ENCODE measurements around the gene CUL5. TPM values are rescaled to one million over a fixed set of nuclear protein-coding genes. Genes with fewer than 3 reads are reported as not detected.
"Not testable (repeated sequence)": the region's sequence is repeated elsewhere in the genome, so short reads cannot be mapped to it uniquely, and the experiment has no call there.

CUL5 gene
- polyA plus RNA-seq, 2 of the 4 experiments (the other 2 are of a cell fraction): 9.7 to 24.3 TPM

DNA sequence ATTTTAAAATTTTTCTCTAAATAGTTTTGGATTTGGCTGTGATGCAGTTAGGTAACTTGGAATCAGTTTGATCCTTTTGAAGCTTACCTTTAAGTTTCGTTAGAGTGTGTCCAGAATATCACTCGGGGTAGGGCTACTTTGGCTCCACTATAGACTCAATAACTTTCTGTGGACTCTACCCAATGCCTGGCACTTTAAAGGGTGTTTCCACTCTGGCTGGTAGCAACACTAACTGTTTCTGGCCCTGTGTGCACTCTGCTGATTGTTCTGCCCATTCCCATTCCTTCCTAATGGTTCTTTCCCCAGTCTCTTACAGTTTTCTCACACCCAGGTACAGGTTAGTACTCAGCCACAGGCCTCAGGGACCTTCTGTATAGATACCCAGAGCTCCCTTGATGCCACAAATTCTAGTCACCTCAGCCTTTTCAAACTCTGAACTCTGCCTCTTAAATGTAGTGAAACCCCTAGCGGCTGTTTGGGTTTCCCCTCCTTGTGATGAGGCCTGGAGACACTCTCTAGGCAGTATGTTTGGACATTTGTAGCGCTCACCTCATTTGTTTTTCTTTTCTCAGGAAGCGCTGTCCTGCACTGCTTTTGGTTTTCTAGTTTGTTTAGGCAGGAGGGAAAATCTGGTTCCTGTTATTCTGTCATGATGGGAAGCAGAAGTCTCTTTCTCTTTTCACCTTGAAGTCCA is 16.8 kb downstream of the CUL5 start:
- Histone ChIP-seq H3K4me1 (no peaks in the 10 kb centered on the region), H3K4me2 (no peak overlapping the region), H3K9me3 (no peaks in the 10 kb centered on the region), H3K27ac (no peak overlapping the region), H3K4me3 (no peak overlapping the region)
- no peak for DNase-seq (ENCODE audit: low read depth in 1 of 2, low spot score in 1 of 2)
- no peak for FAIRE-seq
- CTCF ChIA-PET: no interaction called here
- ATAC-seq: no peak
- 69% methylated on average over 5 of the region's 5 CpGs for WGBS (ENCODE audit: missing lambda C conversion rate)
- POLR2A ChIA-PET: no interaction called here
- no peak for TF ChIP-seq MYC (IDR thresholded peaks at IDR 0.05; ENCODE audit: borderline replicate concordance, low read length)

DNA sequence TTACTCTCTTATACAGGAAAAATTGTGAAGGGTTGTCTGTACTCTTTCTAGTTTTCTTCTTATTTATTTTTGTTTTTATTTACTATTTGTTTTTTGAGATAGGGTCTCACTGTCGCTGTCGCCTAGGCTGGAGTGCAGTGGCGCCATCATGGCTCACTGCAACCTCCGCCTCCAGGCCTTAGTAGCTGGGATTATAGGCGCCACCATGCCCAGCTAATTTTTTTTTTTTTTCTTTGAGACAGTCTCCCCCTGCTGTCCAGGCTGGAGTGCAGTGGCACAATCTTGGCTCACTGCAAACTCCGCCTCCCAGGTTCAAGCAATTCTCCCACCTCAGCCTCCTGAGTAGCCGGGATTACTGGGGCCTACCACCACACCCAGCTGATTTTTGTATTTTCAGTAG is 18.4 kb downstream of the CUL5 start:
- no peak overlapping the region for H3K4me3 ChIP-seq
- 90% methylated on average over 7 of the region's 7 CpGs for WGBS (ENCODE audit: missing lambda C conversion rate)
- TF ChIP-seq, protein P1, sequence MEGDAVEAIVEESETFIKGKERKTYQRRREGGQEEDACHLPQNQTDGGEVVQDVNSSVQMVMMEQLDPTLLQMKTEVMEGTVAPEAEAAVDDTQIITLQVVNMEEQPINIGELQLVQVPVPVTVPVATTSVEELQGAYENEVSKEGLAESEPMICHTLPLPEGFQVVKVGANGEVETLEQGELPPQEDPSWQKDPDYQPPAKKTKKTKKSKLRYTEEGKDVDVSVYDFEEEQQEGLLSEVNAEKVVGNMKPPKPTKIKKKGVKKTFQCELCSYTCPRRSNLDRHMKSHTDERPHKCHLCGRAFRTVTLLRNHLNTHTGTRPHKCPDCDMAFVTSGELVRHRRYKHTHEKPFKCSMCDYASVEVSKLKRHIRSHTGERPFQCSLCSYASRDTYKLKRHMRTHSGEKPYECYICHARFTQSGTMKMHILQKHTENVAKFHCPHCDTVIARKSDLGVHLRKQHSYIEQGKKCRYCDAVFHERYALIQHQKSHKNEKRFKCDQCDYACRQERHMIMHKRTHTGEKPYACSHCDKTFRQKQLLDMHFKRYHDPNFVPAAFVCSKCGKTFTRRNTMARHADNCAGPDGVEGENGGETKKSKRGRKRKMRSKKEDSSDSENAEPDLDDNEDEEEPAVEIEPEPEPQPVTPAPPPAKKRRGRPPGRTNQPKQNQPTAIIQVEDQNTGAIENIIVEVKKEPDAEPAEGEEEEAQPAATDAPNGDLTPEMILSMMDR (IDR thresholded peaks at IDR 0.05): 0 out of 3 replicates have a peak, but pooled peaks have one; percentile 12
- TF ChIP-seq RNF2 (IDR thresholded peaks at IDR 0.05; ENCODE audit: borderline replicate concordance, low read depth): no peak
- no peak overlapping the region for H3K4me2 ChIP-seq
- CTCF ChIA-PET: interaction anchor here (0.8 kb wide), 1 partner anchor 18 kb away, joined by 3 read pairs; the partner anchor contains the start of gene CUL5
- no peaks in the 10 kb centered on the region for H3K4me1 ChIP-seq
- no peaks in the 10 kb centered on the region for H3K9me3 ChIP-seq
- DNase-seq (ENCODE audit: low read depth in 1 of 2, low spot score in 1 of 2): peak in 1 of 2 experiments; percentile 13
- no peak for FAIRE-seq
- peak in 1 of 2 experiments; percentile 71; a peak in 3 of 6 replicates for ATAC-seq
- H3K27ac ChIP-seq: no peak overlapping the region
- POLR2A ChIA-PET: interaction anchor here (0.7 to 0.9 kb wide), 2 partner anchors 19 to 59 kb away, joined by 4 read pairs; partner anchors contain the start of gene CUL5

DNA sequence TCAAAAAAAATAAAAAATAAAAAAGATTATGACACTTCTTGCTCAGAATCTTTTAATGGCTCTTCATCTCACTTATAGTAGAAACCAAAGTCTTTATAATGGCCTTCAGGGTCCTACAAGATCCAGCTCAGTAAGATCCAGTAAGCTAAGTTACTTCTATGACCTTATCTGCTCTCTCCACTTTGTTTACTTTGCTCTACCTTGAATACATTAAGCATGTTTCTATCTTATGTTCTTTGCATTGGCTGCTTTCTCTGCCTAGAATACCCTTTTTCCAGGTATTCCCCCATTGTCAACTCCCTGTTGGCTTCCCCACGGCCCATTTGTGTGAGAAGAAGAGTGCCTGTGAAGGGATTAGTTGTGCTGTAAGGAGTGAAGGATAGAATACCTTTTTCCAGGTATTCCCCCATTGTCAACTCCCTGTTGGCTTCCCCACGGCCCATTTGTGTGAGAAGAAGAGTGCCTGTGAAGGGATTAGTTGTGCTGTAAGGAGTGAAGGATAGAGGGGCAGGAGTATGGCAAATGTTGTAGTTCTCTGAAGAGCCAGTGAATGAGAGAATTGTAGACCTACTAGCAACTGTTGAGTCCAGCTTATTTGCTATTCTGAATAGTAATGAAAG is 20.2 kb downstream of the CUL5 start:
- FAIRE-seq: not testable (repeated sequence)

DNA sequence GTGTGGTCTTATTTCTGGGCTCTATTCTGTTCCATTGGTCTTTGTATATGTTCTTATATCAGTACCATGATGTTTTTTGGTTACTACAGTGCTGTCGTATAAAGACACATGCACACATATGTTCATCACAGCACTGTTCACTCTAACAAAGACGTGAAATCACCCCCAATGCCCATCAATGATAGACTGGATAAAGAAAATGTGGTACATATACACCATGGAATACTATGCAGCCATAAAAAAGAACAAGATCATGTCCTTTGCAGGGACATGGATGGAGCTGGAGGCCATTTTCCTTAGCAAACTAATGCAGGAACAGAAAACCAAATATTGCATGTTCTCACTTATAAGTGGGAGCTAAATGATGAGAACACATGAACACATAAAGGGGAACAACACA is 22.9 kb downstream of the CUL5 start:
- H3K4me2 ChIP-seq; H3K27ac ChIP-seq; H3K4me1 ChIP-seq; DNase-seq (ENCODE audit: low read depth in 1 of 2, low spot score in 1 of 2); CTCF ChIA-PET; ATAC-seq; FAIRE-seq; H3K9me3 ChIP-seq; H3K4me3 ChIP-seq; POLR2A ChIA-PET: not testable (repeated sequence)
- WGBS (ENCODE audit: missing lambda C conversion rate): 96% methylated on average over 2 of the region's 2 CpGs

More for the DNA sequence above, 20.2 kb downstream of the CUL5 start:
- ATAC-seq; DNase-seq (ENCODE audit: low read depth in 1 of 2, low spot score in 1 of 2); H3K4me3 ChIP-seq; H3K27ac ChIP-seq; H3K4me2 ChIP-seq; H3K4me1 ChIP-seq; H3K9me3 ChIP-seq; POLR2A ChIA-PET; CTCF ChIA-PET: not testable (repeated sequence)
- WGBS (ENCODE audit: missing lambda C conversion rate): 95% methylated on average over 2 of the region's 2 CpGs

DNA sequence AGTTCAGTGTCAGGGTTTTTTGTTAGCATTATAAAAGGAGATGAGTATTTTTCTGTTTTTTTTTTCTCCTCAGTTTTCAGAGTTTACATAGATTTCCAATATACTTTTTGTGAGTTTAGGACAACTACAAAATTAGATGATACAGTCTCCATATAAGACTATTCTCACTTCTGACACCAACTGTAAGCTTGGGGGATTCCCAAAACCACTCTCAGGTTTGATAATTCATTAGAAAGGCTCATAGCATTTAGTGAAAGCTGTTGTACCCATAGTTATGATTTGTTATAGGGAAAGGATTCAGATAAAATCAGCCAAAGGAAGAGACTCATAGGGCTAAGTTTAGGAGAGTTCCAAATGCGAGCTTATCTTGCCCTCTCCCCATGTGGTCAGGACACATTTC is 24.1 kb downstream of the CUL5 start:
- H3K4me2 ChIP-seq: no peak overlapping the region
- no peaks in the 10 kb centered on the region for H3K4me1 ChIP-seq
- ATAC-seq: no peak
- no peaks in the 10 kb centered on the region for H3K9me3 ChIP-seq
- TF ChIP-seq TP53 (CRISPR knock-in tag; IDR thresholded peaks at IDR 0.05): no peak
- no peak for TF ChIP-seq POLR2AphosphoS2 (conservative IDR thresholded peaks at IDR 0.05; ENCODE audit: low read length)
- ChIA-PET POLR2A (no interaction called here), CTCF (no interaction called here)
- H3K4me3 ChIP-seq: no peak overlapping the region
- no peak for FAIRE-seq
- H3K27ac ChIP-seq: no peak overlapping the region
- WGBS (ENCODE audit: missing lambda C conversion rate): 94% methylated on average over 1 of the region's 1 CpG
- DNase-seq (ENCODE audit: low read depth in 1 of 2, low spot score in 1 of 2): no peak

DNA sequence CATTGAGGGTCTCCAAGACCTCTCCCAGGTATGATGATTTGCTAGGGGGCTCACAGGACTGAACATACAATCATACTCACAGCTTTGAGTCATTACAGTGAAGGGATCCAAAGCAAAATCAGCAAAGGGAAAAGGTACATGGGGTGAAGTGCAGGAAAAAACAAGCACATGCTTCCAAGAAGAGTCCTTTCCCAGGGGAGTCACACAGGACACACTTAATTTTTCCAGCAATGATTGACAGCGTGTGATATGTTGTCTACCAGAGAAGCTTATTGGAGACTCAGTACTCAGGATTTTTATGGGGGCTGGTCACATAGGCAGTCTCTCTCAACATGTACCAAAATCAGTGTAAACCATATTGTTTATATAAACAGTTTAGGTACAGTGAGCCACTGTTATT is 25.3 kb downstream of the CUL5 start:
- ChIA-PET POLR2A (no interaction called here), CTCF (interaction anchor here (1.4 kb wide), 1 partner anchor 34 kb away, joined by 3 read pairs; no protein-coding TSS in a partner anchor)
- Histone ChIP-seq H3K4me1 (no peaks in the 10 kb centered on the region), H3K4me2 (no peak overlapping the region), H3K9me3 (no peaks in the 10 kb centered on the region), H3K27ac (no peak overlapping the region), H3K4me3 (no peak overlapping the region)
- no peak for DNase-seq (ENCODE audit: low read depth in 1 of 2, low spot score in 1 of 2)
- no peak for ATAC-seq
- no peak for FAIRE-seq
- WGBS (ENCODE audit: missing lambda C conversion rate): 89% methylated on average over 1 of the region's 1 CpG
- TF ChIP-seq, protein P2, sequence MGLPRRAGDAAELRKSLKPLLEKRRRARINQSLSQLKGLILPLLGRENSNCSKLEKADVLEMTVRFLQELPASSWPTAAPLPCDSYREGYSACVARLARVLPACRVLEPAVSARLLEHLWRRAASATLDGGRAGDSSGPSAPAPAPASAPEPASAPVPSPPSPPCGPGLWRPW (IDR thresholded peaks at IDR 0.05): no peak
- TF ChIP-seq MYC (IDR thresholded peaks at IDR 0.05; ENCODE audit: borderline replicate concordance, low read length) (no peak), PHF8 (IDR thresholded peaks at IDR 0.05; ENCODE audit: borderline replicate concordance, low read depth) (no peak), ZSCAN20 (CRISPR knock-in tag; IDR thresholded peaks at IDR 0.05) (no peak), JUN (IDR thresholded peaks at IDR 0.05) (no peak), FOSB (CRISPR knock-in tag; IDR thresholded peaks at IDR 0.05) (no peak), POLR2A (IDR thresholded peaks at IDR 0.05; ENCODE audit: low read length) (no peak), CHD4 (IDR thresholded peaks at IDR 0.05; ENCODE audit: borderline replicate concordance) (no peak), RARB (CRISPR knock-in tag; IDR thresholded peaks at IDR 0.05) (no peak)
- TF ChIP-seq, protein P3, sequence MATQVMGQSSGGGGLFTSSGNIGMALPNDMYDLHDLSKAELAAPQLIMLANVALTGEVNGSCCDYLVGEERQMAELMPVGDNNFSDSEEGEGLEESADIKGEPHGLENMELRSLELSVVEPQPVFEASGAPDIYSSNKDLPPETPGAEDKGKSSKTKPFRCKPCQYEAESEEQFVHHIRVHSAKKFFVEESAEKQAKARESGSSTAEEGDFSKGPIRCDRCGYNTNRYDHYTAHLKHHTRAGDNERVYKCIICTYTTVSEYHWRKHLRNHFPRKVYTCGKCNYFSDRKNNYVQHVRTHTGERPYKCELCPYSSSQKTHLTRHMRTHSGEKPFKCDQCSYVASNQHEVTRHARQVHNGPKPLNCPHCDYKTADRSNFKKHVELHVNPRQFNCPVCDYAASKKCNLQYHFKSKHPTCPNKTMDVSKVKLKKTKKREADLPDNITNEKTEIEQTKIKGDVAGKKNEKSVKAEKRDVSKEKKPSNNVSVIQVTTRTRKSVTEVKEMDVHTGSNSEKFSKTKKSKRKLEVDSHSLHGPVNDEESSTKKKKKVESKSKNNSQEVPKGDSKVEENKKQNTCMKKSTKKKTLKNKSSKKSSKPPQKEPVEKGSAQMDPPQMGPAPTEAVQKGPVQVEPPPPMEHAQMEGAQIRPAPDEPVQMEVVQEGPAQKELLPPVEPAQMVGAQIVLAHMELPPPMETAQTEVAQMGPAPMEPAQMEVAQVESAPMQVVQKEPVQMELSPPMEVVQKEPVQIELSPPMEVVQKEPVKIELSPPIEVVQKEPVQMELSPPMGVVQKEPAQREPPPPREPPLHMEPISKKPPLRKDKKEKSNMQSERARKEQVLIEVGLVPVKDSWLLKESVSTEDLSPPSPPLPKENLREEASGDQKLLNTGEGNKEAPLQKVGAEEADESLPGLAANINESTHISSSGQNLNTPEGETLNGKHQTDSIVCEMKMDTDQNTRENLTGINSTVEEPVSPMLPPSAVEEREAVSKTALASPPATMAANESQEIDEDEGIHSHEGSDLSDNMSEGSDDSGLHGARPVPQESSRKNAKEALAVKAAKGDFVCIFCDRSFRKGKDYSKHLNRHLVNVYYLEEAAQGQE (IDR thresholded peaks at IDR 0.05): no peak

All from A549 (cell line).